Measurements from ENCODE around the gene ABCC1.

DNA sequence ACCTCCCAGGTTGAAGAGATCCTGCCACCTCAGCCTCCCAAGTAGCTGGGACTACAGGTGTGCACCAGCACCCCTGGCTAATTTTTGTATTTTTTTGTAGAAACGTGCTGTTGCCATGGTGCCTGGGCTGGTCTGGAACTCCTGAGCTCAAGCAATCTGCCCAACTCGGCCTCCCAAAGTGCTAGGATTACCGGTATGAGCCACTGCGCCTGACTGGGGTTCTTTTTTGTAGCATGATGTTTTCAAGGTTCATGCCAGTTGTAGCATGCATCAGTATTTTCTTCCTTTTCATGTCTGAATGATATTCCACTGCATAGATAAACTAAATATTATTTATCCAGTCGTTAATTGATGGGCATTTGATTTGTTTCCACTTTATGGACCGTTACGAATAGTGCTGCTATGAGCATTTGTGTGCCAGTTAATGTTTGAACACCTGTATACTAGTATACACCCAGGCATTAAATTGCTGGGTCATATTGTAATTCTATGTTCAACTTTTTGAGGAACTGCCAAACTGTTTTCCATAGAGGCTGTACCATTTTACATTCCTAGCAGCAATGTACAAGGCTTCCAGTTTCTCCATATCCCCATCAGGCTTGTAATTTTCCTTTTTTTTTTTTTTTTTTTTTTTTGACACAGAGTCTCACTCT lies 36.2 kb upstream of the ABCC1 start:
- TF ChIP-seq CTCF (conservative IDR thresholded peaks at IDR 0.05; ENCODE audit: low read depth, low read length): no peak
- TF ChIP-seq EZH2 (IDR thresholded peaks at IDR 0.05; ENCODE audit: low read length, unreplicated experiment): no peak
- TF ChIP-seq EZH2phosphoT487 (IDR thresholded peaks at IDR 0.05; ENCODE audit: borderline replicate concordance, low read length): no peak

All from PC-3 (cell line).